Mesenchymal stem cell (in vitro differentiated cells and primary cell): ENCODE data around the gene ZDHHC16.
A peak's percentile ranks its signal among the peaks of the same experiment; 100 is the strongest.

Experiments
- DNase-seq: peaks from one replicate; pipeline ENCODE4 v3.0.0-alpha.2; 2013
- H2AFZ ChIP-seq: one replicate; pipeline ENCODE4 v1.6.1; 2013; ENCODE audit warnings: low read depth, mild to moderate bottlenecking, control low read depth, inconsistent platforms, low read length, moderate library complexity
- H2AK5ac ChIP-seq: 2 replicates; pipeline ENCODE4 v1.6.1; 2013; ENCODE audit warnings: low read length, moderate library complexity, mild to moderate bottlenecking, inconsistent platforms; ENCODE audit not compliant: severe bottlenecking
- H2BK120ac ChIP-seq: one replicate; pipeline ENCODE4 v1.6.1; 2013; ENCODE audit warnings: low read depth, mild to moderate bottlenecking, inconsistent platforms, low read length, moderate library complexity
- H2BK12ac ChIP-seq, 2 experiments: one replicate each; pipeline ENCODE4 v1.6.1; 2013; ENCODE audit warnings: inconsistent platforms in 2 of 2, low read length in 2 of 2, mild to moderate bottlenecking in 2 of 2, moderate library complexity in 2 of 2, control low read depth in 1 of 2
- H2BK15ac ChIP-seq: one replicate; pipeline ENCODE4 v1.6.1; 2013; ENCODE audit warnings: mild to moderate bottlenecking, low read depth, inconsistent platforms; ENCODE audit not compliant: poor library complexity, severe bottlenecking
- H2BK5ac ChIP-seq: 2 replicates; pipeline ENCODE4 v1.6.1; 2013; ENCODE audit warnings: low read depth, mild to moderate bottlenecking, low read length, control low read depth, inconsistent platforms; ENCODE audit not compliant: poor library complexity, severe bottlenecking
- H3K14ac ChIP-seq, 2 experiments: one replicate each; pipeline ENCODE4 v1.6.1; 2013; ENCODE audit warnings: inconsistent platforms in 2 of 2, low read length in 2 of 2, control low read depth in 1 of 2, mild to moderate bottlenecking in 1 of 2, moderate library complexity in 1 of 2
- H3K18ac ChIP-seq, 2 experiments: one replicate each; pipeline ENCODE4 v1.6.1; 2013; ENCODE audit warnings: inconsistent platforms in 2 of 2, low read length in 2 of 2, control low read depth in 1 of 2, low read depth in 1 of 2, mild to moderate bottlenecking in 1 of 2
- H3K23ac ChIP-seq, 2 experiments: one replicate each; pipeline ENCODE4 v1.6.1; 2013; ENCODE audit warnings: inconsistent platforms in 2 of 2, low read length in 2 of 2, mild to moderate bottlenecking in 2 of 2, moderate library complexity in 2 of 2, control low read depth in 1 of 2
- H3K27ac ChIP-seq: 2 replicates; pipeline ENCODE4 v1.5.1; 2013; ENCODE audit warnings: mild to moderate bottlenecking, moderate library complexity, low read length, control low read depth, inconsistent platforms; ENCODE audit not compliant: poor library complexity, severe bottlenecking
- H3K27me3 ChIP-seq, 2 experiments: 2 replicates each; pipeline versions ENCODE4 v1.6.1 to v1.7.0; 2013; ENCODE audit warnings: low read length in 2 of 2, mild to moderate bottlenecking in 2 of 2, moderate library complexity in 2 of 2, control low read depth in 1 of 2, inconsistent platforms in 1 of 2; ENCODE audit not compliant: control insufficient read depth in 1 of 2, insufficient read depth in 1 of 2
- H3K36me3 ChIP-seq, 2 experiments: 2 replicates each; pipeline versions ENCODE4 v1.6.1 to v1.7.0; 2013; ENCODE audit warnings: low read length in 2 of 2, control low read depth in 1 of 2, inconsistent platforms in 1 of 2, low read depth in 1 of 2, mild to moderate bottlenecking in 1 of 2; ENCODE audit not compliant: insufficient read depth in 2 of 2, control insufficient read depth in 1 of 2
- H3K4ac ChIP-seq, 2 experiments: one replicate each; pipeline ENCODE4 v1.6.1; 2013; ENCODE audit warnings: inconsistent platforms in 2 of 2, low read length in 2 of 2, mild to moderate bottlenecking in 2 of 2, moderate library complexity in 2 of 2, control low read depth in 1 of 2, low read depth in 1 of 2
- H3K4me1 ChIP-seq: 2 replicates; pipeline ENCODE4 v1.6.1; 2013; ENCODE audit warnings: low read depth, low read length, control low read depth; ENCODE audit not compliant: control insufficient read depth, insufficient read depth
- H3K4me2 ChIP-seq: 2 replicates; pipeline ENCODE4 v1.6.1; 2013; ENCODE audit warnings: low read length, mild to moderate bottlenecking, inconsistent platforms; ENCODE audit not compliant: poor library complexity, severe bottlenecking
- H3K4me3 ChIP-seq, 2 experiments: 2 replicates each; pipeline versions ENCODE4 v1.5.1 to v1.7.0; 2013; ENCODE audit warnings: low read length in 2 of 2, mild to moderate bottlenecking in 2 of 2, control low read depth in 1 of 2, low read depth in 1 of 2; ENCODE audit not compliant: insufficient read depth in 1 of 2
- H3K79me1 ChIP-seq: replicated peaks from 2 replicates; pipeline ENCODE4 v1.6.1; 2013; ENCODE audit warnings: mild to moderate bottlenecking, control low read depth, low read length, inconsistent platforms; ENCODE audit not compliant: poor library complexity, severe bottlenecking
- H3K9ac ChIP-seq: 2 replicates; pipeline ENCODE4 v1.7.0; 2013; ENCODE audit warnings: mild to moderate bottlenecking, low read length, moderate library complexity
- H3K9me3 ChIP-seq: 2 replicates; pipeline ENCODE4 v1.7.0; 2013; ENCODE audit warnings: mild to moderate bottlenecking, low read length; ENCODE audit not compliant: control insufficient read depth
- H4K8ac ChIP-seq: one replicate; pipeline ENCODE4 v1.6.1; 2013; ENCODE audit warnings: inconsistent platforms, mild to moderate bottlenecking, low read length, moderate library complexity
- H4K91ac ChIP-seq: one replicate; pipeline ENCODE4 v1.6.1; 2013; ENCODE audit warnings: mild to moderate bottlenecking, low read length, inconsistent platforms
- WGBS: methylation state at CpG from one replicate; pipeline ENCODE4 v1.1.7; 2013; ENCODE audit warnings: mixed read lengths; 5-methylcytosine and 5-hydroxymethylcytosine counted together

Gene ZDHHC16

DNA sequence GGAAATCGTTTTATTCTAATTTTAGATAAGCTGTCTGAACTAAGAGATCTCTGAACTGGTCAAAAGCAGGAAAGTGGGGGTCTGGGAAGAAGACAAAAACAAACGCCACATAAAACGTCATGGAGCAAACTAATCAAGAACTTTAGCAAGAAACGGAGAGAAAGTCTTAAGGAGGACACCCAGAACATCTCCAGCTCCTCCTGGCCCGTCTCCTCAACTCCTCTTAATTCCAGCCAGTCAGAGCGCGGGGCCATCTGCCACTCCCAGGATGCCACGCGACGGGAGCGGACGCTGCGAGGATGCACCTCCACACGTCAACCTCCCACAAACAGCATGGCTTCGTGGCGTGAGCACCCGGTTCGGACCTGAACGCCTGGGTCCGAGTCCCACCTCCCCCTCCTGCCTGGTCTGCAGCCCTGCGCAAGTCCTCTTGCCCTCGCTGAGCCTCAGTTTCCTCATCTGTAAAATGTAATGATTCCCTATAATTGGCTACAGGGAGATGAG is 51.6 kb downstream of the ZDHHC16 start:
- Histone ChIP-seq H4K91ac (no peak overlapping the region), H3K27me3 (no peaks in the 10 kb centered on the region), H3K9ac (peak overlapping the region; percentile 89), H2BK12ac (peak overlapping the region in 1 of 2 experiments; percentile 81), H2AFZ (peak overlapping the region; percentile 98), H2BK120ac (no peak overlapping the region), H3K9me3 (no peaks in the 10 kb centered on the region), H3K14ac (peak overlapping the region in 1 of 2 experiments; percentile 100), H3K4me3 (peak overlapping the region; percentile 87 to 100), H2AK5ac (peak overlapping the region; percentile 82), H4K8ac (peak overlapping the region; percentile 96), H3K36me3 (peaks cover 5 to 11% of the 10 kb centered on the region in 2 experiments), H3K23ac (no peak overlapping the region), H3K27ac (peak overlapping the region; percentile 96), H3K4me2 (peak overlapping the region; percentile 99), H3K79me1 (peaks cover 5% of the 10 kb centered on the region), H3K4ac (peak overlapping the region; percentile 55 to 100), H2BK15ac (no peak overlapping the region), H3K18ac (peak overlapping the region; percentile 95 to 99), H2BK5ac (no peak overlapping the region), H3K4me1 (peaks cover 23% of the 10 kb centered on the region)
- 3% methylated on average over 14 of the region's 22 CpGs for WGBS
- DNase-seq: peak; percentile 88

DNA sequence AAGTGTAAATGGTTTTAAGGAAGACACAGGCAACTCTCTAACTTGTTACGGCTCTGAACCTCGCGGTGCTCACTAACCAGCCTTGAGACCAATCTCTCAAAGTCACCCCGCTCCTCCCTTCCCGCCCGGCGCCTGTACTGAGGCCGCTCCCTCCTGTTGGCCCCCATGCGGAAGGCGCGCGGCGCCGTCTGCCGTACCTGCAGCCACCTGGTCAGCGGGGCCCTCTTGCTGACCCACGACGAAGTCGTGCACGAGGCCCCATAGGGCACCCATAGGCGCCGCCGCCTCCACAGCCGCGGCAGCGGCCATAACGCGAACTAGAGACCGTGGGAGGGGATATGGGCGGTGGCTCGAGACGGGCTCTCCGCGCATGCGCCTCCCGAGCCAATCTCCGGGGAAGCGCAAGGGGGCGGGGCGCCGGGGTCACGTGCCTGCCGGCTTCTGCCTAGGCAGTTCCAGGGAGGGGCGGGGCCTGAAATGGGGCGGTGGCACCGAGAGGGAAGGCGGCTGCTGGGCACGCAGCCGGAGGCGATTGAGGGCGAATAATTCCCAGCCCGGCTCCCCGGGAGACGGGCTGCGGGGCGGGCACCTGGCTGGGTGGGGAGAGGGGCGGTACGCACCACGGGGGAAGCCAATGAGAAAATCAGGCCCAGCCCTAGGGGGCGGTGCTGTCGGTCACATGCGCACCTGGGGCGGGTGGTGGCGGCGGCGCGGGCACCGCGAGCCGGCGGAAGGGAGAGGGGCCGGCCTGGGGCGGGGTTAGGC is 52.3 kb downstream of the ZDHHC16 start, which contains the start of gene MMS19:
MMS19 (minus strand) TSS at position 347 of the 765 bp plus-strand sequence; CDS start at position 309, 38 bp downstream.
- Histone ChIP-seq H3K4me3 (peak within 1 kb of the TSS; percentile 88 to 100), H3K27me3 (no peaks in the 10 kb centered on the region), H3K23ac (peak within 1 kb of the TSS; percentile 81 to 99), H3K4me2 (peak within 1 kb of the TSS; percentile 99), H2AFZ (peak within 1 kb of the TSS; percentile 98), H2BK15ac (peak within 1 kb of the TSS; percentile 73), H2BK12ac (peak within 1 kb of the TSS in 1 of 2 experiments; percentile 99), H3K9me3 (no peaks in the 10 kb centered on the region), H3K14ac (peak within 1 kb of the TSS; percentile 23 to 100), H3K9ac (peak within 1 kb of the TSS; percentile 89), H4K8ac (peak within 1 kb of the TSS; percentile 96), H3K79me1 (peaks cover 6% of the 10 kb centered on the region), H4K91ac (peak within 1 kb of the TSS; percentile 87), H2BK5ac (peak within 1 kb of the TSS; percentile 97), H3K4me1 (peaks cover 21% of the 10 kb centered on the region), H3K18ac (peak within 1 kb of the TSS; percentile 96 to 99), H3K4ac (peak within 1 kb of the TSS; percentile 60 to 100), H3K36me3 (peaks cover under 1 to 5% of the 10 kb centered on the region in 2 experiments), H2BK120ac (peak within 1 kb of the TSS; percentile 97), H3K27ac (peak within 1 kb of the TSS; percentile 96), H2AK5ac (peak within 1 kb of the TSS; percentile 82)
- WGBS: under 1% methylated on average over 61 of the region's 73 CpGs
- peak; percentile 99 for DNase-seq

DNA sequence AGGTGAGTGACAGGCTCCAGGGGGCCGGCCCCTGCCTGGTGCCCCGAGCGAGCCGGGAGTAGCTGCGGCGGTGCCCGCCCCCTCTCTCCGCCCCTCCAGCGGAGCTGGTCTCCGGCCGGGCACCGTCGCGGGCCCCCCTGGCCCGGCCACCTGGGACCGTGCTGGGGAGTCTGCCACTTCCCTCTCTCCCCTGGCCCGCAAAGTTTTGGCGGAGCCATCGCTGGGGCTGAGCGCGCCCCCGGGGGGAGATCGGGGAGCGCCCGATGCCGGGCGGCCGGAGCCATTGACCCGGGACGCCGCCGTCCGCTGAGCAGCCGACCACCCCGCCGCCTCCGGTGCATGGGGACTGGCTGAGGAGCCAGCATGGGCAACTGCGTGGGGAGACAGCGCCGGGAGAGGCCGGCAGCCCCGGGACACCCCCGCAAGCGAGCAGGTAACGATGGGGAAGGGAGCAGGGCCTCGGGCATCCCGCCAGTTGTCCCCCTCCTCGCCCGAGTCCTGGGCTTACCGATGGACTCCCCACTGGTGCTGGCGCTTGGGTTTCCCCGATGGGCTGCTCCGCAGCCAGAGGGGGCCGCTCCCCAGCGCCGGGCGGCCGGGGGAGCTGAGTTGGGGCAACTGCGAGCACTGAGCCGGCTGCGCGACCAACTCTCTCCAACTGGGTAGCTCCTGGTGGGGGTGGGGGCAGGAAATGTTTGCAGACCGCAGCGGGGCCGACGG is 53.0 kb downstream of the ZDHHC16 start, which contains the start of gene UBTD1:
UBTD1 (plus strand) TSS at position 84 of the 720 bp plus-strand sequence; CDS start at position 364, 280 bp downstream.
- peak within 1 kb of the TSS; percentile 96 for H4K8ac ChIP-seq
- H2AFZ ChIP-seq: peak within 1 kb of the TSS; percentile 98
- H3K4me1 ChIP-seq: peaks cover 20% of the 10 kb centered on the region
- H2BK12ac ChIP-seq: peak within 1 kb of the TSS in 1 of 2 experiments; percentile 99
- peak within 1 kb of the TSS; percentile 73 for H2BK15ac ChIP-seq
- peak within 1 kb of the TSS; percentile 87 for H4K91ac ChIP-seq
- H2AK5ac ChIP-seq: peak within 1 kb of the TSS; percentile 82
- peak within 1 kb of the TSS; percentile 89 for H3K9ac ChIP-seq
- H2BK120ac ChIP-seq: peak within 1 kb of the TSS; percentile 97
- H3K27me3 ChIP-seq: no peaks in the 10 kb centered on the region
- peak; percentile 72 for DNase-seq
- peak within 1 kb of the TSS; percentile 88 to 100 for H3K4me3 ChIP-seq
- H3K79me1 ChIP-seq: peaks cover 7% of the 10 kb centered on the region
- peaks cover 4 to 10% of the 10 kb centered on the region in 2 experiments for H3K36me3 ChIP-seq
- peak within 1 kb of the TSS; percentile 97 for H2BK5ac ChIP-seq
- peak within 1 kb of the TSS; percentile 60 to 100 for H3K4ac ChIP-seq
- no peaks in the 10 kb centered on the region for H3K9me3 ChIP-seq
- H3K14ac ChIP-seq: peak within 1 kb of the TSS; percentile 23 to 100
- peak within 1 kb of the TSS; percentile 99 for H3K4me2 ChIP-seq
- under 1% methylated on average over 55 of the region's 66 CpGs for WGBS
- H3K23ac ChIP-seq: peak within 1 kb of the TSS; percentile 81 to 99
- H3K18ac ChIP-seq: peak within 1 kb of the TSS; percentile 96 to 99
- peak within 1 kb of the TSS; percentile 96 for H3K27ac ChIP-seq
